HG03439 (cell line): ENCODE data around the gene MTG2.

Experiments
- ATAC-seq: cut with Tn5 transposase; IDR thresholded peaks from one replicate; pipeline ENCODE4 v1.9.1; 2021; ENCODE audit warnings: mild to moderate bottlenecking, moderate library complexity; ENCODE audit not compliant: unreplicated experiment

MTG2 gene

DNA sequence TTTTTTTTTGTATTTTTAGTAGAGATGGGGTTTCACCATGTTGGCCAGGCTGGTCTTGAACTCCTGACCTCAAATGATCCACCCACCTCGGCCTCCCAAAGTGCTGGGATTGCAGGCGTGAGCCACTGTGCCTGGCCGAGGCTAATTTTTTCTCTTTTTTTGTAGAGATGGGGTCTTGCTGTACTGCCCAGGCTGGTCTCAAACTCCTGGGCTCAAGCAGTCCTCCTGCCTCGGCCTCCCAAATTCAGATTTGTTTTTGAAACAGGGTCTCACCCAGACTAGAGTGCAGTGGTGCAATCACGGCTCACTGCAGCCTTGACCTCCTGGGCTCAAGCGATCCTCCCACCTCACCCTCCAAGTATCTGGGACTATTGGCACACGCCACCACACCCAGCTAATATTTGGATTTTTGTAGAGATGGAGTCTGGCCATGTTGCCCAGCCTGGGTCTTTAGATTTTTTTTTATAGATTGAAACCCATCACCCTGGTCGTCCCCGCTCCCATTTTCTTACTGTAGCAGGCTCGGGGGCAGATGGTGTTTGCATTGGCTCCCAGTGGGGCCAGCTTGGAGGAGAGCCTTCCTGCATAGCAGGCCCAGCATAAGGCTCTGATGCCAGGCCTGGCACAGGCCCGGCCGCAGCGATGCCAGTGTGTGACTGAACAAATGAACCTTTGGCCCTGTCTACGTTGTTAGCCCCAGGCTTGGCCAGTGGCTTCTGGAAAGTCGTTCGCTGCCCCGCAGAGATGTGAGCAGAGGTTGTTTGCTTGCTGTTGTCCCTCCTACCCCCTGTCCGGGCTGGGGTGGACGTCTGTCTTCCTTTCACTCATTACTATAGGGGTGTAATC, 4.3 kb upstream of the MTG2 start:
- no peak for ATAC-seq

GRCh38 chr20:62179162-62179504, 3.7 kb upstream of the MTG2 start:
- ATAC-seq: no peak

- ATAC-seq: no peak
These were observed 1.0 kb upstream of the MTG2 start for GRCh38 chr20:62181808-62182207.

DNA sequence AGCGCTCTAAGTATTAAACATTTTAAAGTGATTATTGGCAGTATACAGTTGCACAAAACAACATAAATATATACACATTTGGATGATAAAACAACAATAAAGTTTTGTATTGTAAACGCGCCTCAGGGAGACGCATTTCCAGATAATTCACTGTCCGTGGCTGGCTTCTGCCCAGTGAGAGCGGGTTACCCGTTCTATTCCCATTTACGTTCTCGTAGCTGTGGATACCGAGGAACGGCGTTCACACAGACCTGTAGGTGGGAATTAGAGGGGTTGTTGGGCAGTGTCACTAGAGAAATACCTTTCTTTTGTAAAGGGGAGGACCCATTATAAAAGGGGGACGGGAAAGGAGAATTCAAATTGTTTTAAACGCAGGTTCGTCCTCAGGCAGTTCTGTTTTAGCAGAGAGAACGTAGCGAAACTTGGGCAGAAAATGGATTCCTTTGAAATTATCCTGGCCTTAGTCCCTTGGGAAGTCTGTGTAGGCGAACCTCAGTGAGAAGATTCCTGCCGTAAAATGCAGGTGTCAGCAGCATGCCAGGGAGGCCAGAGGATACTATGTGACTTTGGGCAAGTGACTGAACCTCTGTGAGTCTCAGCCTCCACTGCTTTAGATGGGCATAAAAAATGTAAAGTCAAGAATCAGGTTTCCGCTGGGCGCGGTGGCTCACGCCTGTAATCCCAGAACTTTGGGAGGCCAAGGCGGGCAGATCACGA, 756 bp downstream of the MTG2 start:
- no peak for ATAC-seq

- no peak for ATAC-seq
These were observed 3.2 kb downstream of the MTG2 start for GRCh38 chr20:62186096-62186426.

- no peak for ATAC-seq
These were observed 4.3 kb downstream of the MTG2 start for GRCh38 chr20:62186887-62187866.

GRCh38 chr20:62190639-62191411, 8.0 kb downstream of the MTG2 start:
- no peak for ATAC-seq

GRCh38 chr20:62191781-62192559, 9.1 kb downstream of the MTG2 start:
- no peak for ATAC-seq

GRCh38 chr20:62192635-62193034, 9.8 kb downstream of the MTG2 start:
- no peak for ATAC-seq

- no peak for ATAC-seq
These were observed 10.5 kb downstream of the MTG2 start for GRCh38 chr20:62193079-62194025.

GRCh38 chr20:62195075-62195405, 12.2 kb downstream of the MTG2 start:
- ATAC-seq: no peak

DNA sequence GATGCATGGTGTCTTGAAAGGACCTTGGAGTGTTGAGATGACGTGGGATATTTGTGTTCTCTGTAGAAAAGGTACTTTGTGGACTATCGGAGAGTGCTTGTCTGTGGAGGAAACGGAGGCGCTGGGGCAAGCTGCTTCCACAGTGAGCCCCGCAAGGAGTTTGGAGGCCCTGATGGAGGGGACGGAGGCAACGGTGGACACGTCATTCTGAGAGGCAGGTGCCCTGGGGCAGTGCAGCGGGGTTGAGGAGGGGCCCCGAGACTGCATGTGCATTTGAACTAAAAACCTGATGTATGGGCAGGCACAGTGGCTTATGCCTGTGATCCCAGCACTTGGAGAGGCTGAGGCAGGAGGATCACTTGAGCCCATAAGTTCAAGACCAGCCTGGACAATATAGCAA, 12.9 kb downstream of the MTG2 start:
- ATAC-seq: no peak

- no peak for ATAC-seq
These were observed 13.5 kb downstream of the MTG2 start for GRCh38 chr20:62196286-62196685.

DNA sequence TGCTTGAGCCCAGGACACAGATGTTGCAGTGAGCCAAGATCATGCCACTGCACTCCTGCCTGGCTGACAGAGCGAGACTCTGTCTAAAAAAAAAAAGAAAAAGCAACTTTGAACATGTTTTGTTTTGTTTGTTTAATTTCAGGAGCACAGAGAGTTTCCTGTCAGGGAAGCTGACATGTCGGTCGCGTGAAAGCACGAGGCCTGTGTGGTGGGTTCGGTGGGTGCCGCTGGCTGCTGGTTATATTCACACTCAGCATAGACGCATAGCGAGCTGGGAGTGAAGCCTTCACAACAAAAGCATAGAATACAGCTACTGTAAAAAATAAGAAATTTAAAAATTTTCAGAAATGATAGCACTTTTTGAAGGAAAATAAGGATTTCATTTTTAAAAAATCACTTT, 14.5 kb downstream of the MTG2 start:
- no peak for ATAC-seq

DNA sequence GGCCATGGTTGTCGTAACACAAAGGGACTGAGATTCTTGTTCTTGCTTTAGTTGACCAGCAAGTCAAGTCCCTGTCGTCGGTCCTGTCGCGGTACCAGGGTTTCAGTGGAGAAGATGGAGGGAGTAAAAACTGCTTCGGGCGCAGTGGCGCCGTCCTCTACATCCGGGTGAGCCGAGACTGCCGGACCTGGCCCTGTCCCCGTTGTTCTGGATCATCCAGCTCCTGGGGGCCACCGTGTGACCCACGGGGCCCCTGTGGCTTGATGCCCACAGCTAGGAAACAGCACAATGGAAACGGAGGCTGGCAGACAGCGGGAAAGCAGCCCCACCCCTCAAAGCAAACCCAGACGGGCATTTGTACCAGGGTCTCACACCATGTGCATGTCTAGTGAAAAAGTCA, 15.0 kb downstream of the MTG2 start:
- ATAC-seq: no peak

GRCh38 chr20:62198496-62198895, 15.7 kb downstream of the MTG2 start:
- ATAC-seq: no peak

GRCh38 chr20:62198931-62199330, 16.1 kb downstream of the MTG2 start:
- no peak for ATAC-seq

DNA sequence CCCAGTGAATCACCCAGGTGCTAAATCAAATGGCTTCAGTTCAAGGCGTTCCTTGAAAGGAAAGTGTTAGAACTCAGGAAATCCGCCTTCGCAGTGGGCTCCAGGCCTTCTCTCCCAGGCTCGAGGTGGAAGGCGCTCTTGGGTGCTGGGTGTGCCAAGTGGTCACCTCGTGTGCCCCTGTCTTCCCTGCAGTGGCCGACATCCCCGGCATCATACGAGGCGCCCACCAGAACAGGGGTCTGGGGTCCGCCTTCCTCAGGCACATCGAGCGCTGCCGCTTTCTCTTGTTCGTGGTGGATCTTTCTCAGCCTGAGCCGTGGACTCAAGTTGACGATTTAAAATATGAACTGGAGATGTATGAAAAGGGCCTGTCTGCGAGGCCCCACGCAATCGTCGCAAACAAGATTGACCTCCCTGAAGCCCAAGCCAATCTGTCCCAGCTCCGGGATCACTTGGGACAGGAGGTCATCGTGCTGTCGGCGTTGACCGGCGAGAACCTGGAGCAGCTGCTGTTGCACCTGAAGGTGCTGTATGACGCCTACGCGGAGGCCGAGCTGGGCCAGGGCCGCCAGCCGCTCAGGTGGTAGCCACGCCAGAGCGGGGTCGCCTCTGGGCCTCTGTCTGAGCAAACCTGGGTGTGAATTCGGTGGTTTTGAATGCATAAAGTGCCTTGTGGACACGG, 17.8 kb downstream of the MTG2 start:
- no peak for ATAC-seq
